ENCODE measurements around the gene SLC51B. TPM values are rescaled to one million over a fixed set of nuclear protein-coding genes. Genes with fewer than 3 reads are reported as not detected.
"Not testable (repeated sequence)": the region's sequence is repeated elsewhere in the genome, so short reads cannot be mapped to it uniquely, and the experiment has no call there.

SLC51B gene
- total RNA-seq, 1 donor from 2014 or later, result not detected

GRCh38 chr15:65087411-65087810 lies 42.2 kb downstream of the SLC51B start:
- H3K4me3 ChIP-seq (ENCODE audit: low read depth, low read length), result no peak overlapping the region
- no peak for TF ChIP-seq CTCF (conservative IDR thresholded peaks at IDR 0.05; ENCODE audit: low read depth, low read length)
- no peak for DNase-seq (ENCODE audit: low read depth)

- no peak overlapping the region for H3K4me3 ChIP-seq (ENCODE audit: low read depth, low read length)
- no peak for TF ChIP-seq CTCF (conservative IDR thresholded peaks at IDR 0.05; ENCODE audit: low read depth, low read length)
- no peak for DNase-seq (ENCODE audit: low read depth)
Measured at GRCh38 chr15:65087873-65088642, 42.9 kb downstream of the SLC51B start.

GRCh38 chr15:65088643-65089021 lies 43.4 kb downstream of the SLC51B start:
- DNase-seq (ENCODE audit: low read depth), result no peak
- H3K4me3 ChIP-seq (ENCODE audit: low read depth, low read length), result no peak overlapping the region
- no peak for TF ChIP-seq CTCF (conservative IDR thresholded peaks at IDR 0.05; ENCODE audit: low read depth, low read length)

- DNase-seq (ENCODE audit: low read depth), result no peak
- H3K4me3 ChIP-seq (ENCODE audit: low read depth, low read length), result no peak overlapping the region
- TF ChIP-seq CTCF (conservative IDR thresholded peaks at IDR 0.05; ENCODE audit: low read depth, low read length), result no peak
Measured at GRCh38 chr15:65089206-65089824, 44.1 kb downstream of the SLC51B start.

GRCh38 chr15:65091946-65092770 lies 47.0 kb downstream of the SLC51B start:
- H3K4me3 ChIP-seq (ENCODE audit: low read depth, low read length), result no peak overlapping the region
- no peak for TF ChIP-seq CTCF (conservative IDR thresholded peaks at IDR 0.05; ENCODE audit: low read depth, low read length)
- DNase-seq (ENCODE audit: low read depth), result no peak

- H3K4me3 ChIP-seq (ENCODE audit: low read depth, low read length), result no peak overlapping the region
- no peak for TF ChIP-seq CTCF (conservative IDR thresholded peaks at IDR 0.05; ENCODE audit: low read depth, low read length)
- no peak for DNase-seq (ENCODE audit: low read depth)
Measured at GRCh38 chr15:65092911-65093792, 48.0 kb downstream of the SLC51B start.

- H3K4me3 ChIP-seq (ENCODE audit: low read depth, low read length); DNase-seq (ENCODE audit: low read depth): not testable (repeated sequence)
Measured at GRCh38 chr15:65093793-65094170, 48.6 kb downstream of the SLC51B start.
